NCI-H524 treated with DMSO at 0.1 percent for 48 hours (cell line): ENCODE results near the gene KAT6B.
"Not testable (repeated sequence)": the region's sequence is repeated elsewhere in the genome, so short reads cannot be mapped to it uniquely, and the experiment has no call there.

Experiments used
- DNase-seq: peaks from one replicate; lab custom pipeline; 2025; lab: John Stamatoyannopoulos, UW

The KAT6B gene

GRCh38 chr10:74859546-74859945 lies 33.1 kb downstream of the KAT6B start:
- no peak for DNase-seq

- no peak for DNase-seq
These were observed 36.2 kb downstream of the KAT6B start for GRCh38 chr10:74862625-74863024.

GRCh38 chr10:74863551-74863950 lies 37.2 kb downstream of the KAT6B start:
- DNase-seq = no peak

GRCh38 chr10:74867351-74867750 lies 41.0 kb downstream of the KAT6B start:
- no peak for DNase-seq

- DNase-seq = no peak
These were observed 42.1 kb downstream of the KAT6B start for GRCh38 chr10:74868392-74868977.

GRCh38 chr10:74869635-74870034 lies 43.2 kb downstream of the KAT6B start:
- DNase-seq = no peak

GRCh38 chr10:74870191-74870590 lies 43.8 kb downstream of the KAT6B start:
- no peak for DNase-seq

- no peak for DNase-seq
These were observed 45.4 kb downstream of the KAT6B start for GRCh38 chr10:74871595-74872382.

- no peak for DNase-seq
These were observed 47.5 kb downstream of the KAT6B start for GRCh38 chr10:74873803-74874454.

- no peak for DNase-seq
These were observed 48.2 kb downstream of the KAT6B start for GRCh38 chr10:74874649-74875048.

GRCh38 chr10:74875068-74875467 lies 48.7 kb downstream of the KAT6B start:
- no peak for DNase-seq

GRCh38 chr10:74875966-74876365 lies 49.6 kb downstream of the KAT6B start:
- DNase-seq = no peak

GRCh38 chr10:74877054-74877453 lies 50.7 kb downstream of the KAT6B start:
- not testable (repeated sequence) for DNase-seq

- no peak for DNase-seq
These were observed 51.5 kb downstream of the KAT6B start for GRCh38 chr10:74877898-74878297.

GRCh38 chr10:74880041-74880440 lies 53.6 kb downstream of the KAT6B start:
- no peak for DNase-seq

- DNase-seq = no peak
These were observed 55.0 kb downstream of the KAT6B start for GRCh38 chr10:74881253-74881884.

- no peak for DNase-seq
These were observed 56.0 kb downstream of the KAT6B start for GRCh38 chr10:74882427-74882826.

GRCh38 chr10:74882831-74883230 lies 56.4 kb downstream of the KAT6B start:
- no peak for DNase-seq

- no peak for DNase-seq
These were observed 57.0 kb downstream of the KAT6B start for GRCh38 chr10:74883428-74883827.

GRCh38 chr10:74887614-74888284 lies 61.3 kb downstream of the KAT6B start:
- DNase-seq = no peak

GRCh38 chr10:74888962-74889661 lies 62.7 kb downstream of the KAT6B start:
- no peak for DNase-seq

GRCh38 chr10:74889662-74889998 lies 63.2 kb downstream of the KAT6B start:
- DNase-seq = no peak
